Measurements from ENCODE around the gene TGFB3.

- TF ChIP-seq POLR2AphosphoS5 (IDR thresholded peaks at IDR 0.05; ENCODE audit: low read depth, low read length) = no peak
- TF ChIP-seq CTCF (IDR thresholded peaks at IDR 0.05 in 2 of 3, conservative IDR thresholded peaks at IDR 0.05 in 1 of 3; ENCODE audit: borderline replicate concordance in 1 of 3, insufficient read depth in 1 of 3, low read depth in 2 of 3, low read length in 2 of 3) = no peak
- TF ChIP-seq ZFX (IDR thresholded peaks at IDR 0.05) = no peak
- no peak for TF ChIP-seq SP1 (IDR thresholded peaks at IDR 0.05; ENCODE audit: low read depth)
- TF ChIP-seq SIN3A (IDR thresholded peaks at IDR 0.05; ENCODE audit: low read depth) = no peak
- no peak for TF ChIP-seq EZH2 (IDR thresholded peaks at IDR 0.05)
- TF ChIP-seq POLR2A (IDR thresholded peaks at IDR 0.05; ENCODE audit: borderline replicate concordance, extremely low read depth, insufficient read depth, insufficient read length) = no peak
- TF ChIP-seq, protein P1, sequence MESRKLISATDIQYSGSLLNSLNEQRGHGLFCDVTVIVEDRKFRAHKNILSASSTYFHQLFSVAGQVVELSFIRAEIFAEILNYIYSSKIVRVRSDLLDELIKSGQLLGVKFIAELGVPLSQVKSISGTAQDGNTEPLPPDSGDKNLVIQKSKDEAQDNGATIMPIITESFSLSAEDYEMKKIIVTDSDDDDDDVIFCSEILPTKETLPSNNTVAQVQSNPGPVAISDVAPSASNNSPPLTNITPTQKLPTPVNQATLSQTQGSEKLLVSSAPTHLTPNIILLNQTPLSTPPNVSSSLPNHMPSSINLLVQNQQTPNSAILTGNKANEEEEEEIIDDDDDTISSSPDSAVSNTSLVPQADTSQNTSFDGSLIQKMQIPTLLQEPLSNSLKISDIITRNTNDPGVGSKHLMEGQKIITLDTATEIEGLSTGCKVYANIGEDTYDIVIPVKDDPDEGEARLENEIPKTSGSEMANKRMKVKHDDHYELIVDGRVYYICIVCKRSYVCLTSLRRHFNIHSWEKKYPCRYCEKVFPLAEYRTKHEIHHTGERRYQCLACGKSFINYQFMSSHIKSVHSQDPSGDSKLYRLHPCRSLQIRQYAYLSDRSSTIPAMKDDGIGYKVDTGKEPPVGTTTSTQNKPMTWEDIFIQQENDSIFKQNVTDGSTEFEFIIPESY (IDR thresholded peaks at IDR 0.05; ENCODE audit: extremely low read depth, insufficient replicate concordance, low read length) = no peak
- no peak for TF ChIP-seq EGR1 (IDR thresholded peaks at IDR 0.05; ENCODE audit: low read depth)
- TF ChIP-seq JUND (IDR thresholded peaks at IDR 0.05) = no peak
- no peak for TF ChIP-seq YY1 (IDR thresholded peaks at IDR 0.05; ENCODE audit: extremely low read depth, insufficient replicate concordance, low read depth, low read length)
- TF ChIP-seq RAD21 (IDR thresholded peaks at IDR 0.05; ENCODE audit: low read depth) = no peak
- no peak for TF ChIP-seq TCF7L2 (IDR thresholded peaks at IDR 0.05; ENCODE audit: borderline replicate concordance, extremely low read depth, insufficient read depth, insufficient read length)
These were observed 66.8 kb downstream of the TGFB3 start for GRCh38 chr14:75915045-75915444.
